GM19193 (cell line): ENCODE data around the gene CD300E.

Source experiments
- POLR2A ChIP-seq: IDR thresholded peaks from 4 replicates; pipeline ENCODE4 v1.6.1; 2011; ENCODE audit not compliant: insufficient read depth, insufficient read length; ENCODE audit errors: extremely low read depth

Gene CD300E

GRCh38 chr17:74608511-74608910 lies 15.0 kb downstream of the CD300E start:
- TF ChIP-seq POLR2A = no peak

- no peak for TF ChIP-seq POLR2A
Measured at GRCh38 chr17:74607221-74607620, 16.3 kb downstream of the CD300E start.

- no peak for TF ChIP-seq POLR2A
Measured at GRCh38 chr17:74606050-74606449, 17.5 kb downstream of the CD300E start.

GRCh38 chr17:74605361-74605760 lies 18.2 kb downstream of the CD300E start:
- no peak for TF ChIP-seq POLR2A

- TF ChIP-seq POLR2A = no peak
Measured at GRCh38 chr17:74604761-74605160, 18.8 kb downstream of the CD300E start.

GRCh38 chr17:74604200-74604599 lies 19.3 kb downstream of the CD300E start:
- TF ChIP-seq POLR2A = no peak

- TF ChIP-seq POLR2A = no peak
Measured at GRCh38 chr17:74603746-74604145, 19.8 kb downstream of the CD300E start.

GRCh38 chr17:74603037-74603635 lies 20.4 kb downstream of the CD300E start:
- TF ChIP-seq POLR2A = no peak

- no peak for TF ChIP-seq POLR2A
Measured at GRCh38 chr17:74601944-74602572, 21.5 kb downstream of the CD300E start.

- TF ChIP-seq POLR2A = no peak
Measured at GRCh38 chr17:74599448-74599939, 24.0 kb downstream of the CD300E start.

GRCh38 chr17:74599023-74599399 lies 24.5 kb downstream of the CD300E start:
- no peak for TF ChIP-seq POLR2A

- no peak for TF ChIP-seq POLR2A
Measured at GRCh38 chr17:74598346-74599022, 25.1 kb downstream of the CD300E start.

- no peak for TF ChIP-seq POLR2A
Measured at GRCh38 chr17:74597069-74597790, 26.3 kb downstream of the CD300E start.

GRCh38 chr17:74595037-74595750 lies 28.3 kb downstream of the CD300E start:
- no peak for TF ChIP-seq POLR2A
